OCI-LY1 (cell line): Measurements from ENCODE around the gene DSE.

ENCODE experiments used
- H2AFZ ChIP-seq: fragments of 200-600 bp; sonication (generic), shearing (Covaris generic); 2 replicates; pipeline ENCODE4 v1.6.0; 2014; ENCODE audit warnings: antibody characterized with exemption, mild to moderate bottlenecking, low read length
- H3F3A ChIP-seq: fragments of 200-600 bp; sonication (generic), shearing (Covaris generic); 2 replicates; pipeline ENCODE4 v1.6.0; 2014; ENCODE audit warnings: mild to moderate bottlenecking, antibody characterized with exemption, low read length, moderate library complexity; ENCODE audit not compliant: insufficient read depth
- H3K27ac ChIP-seq: fragments of 200-600 bp; sonication (generic); 2 replicates; pipeline ENCODE4 v1.5.1; 2014; ENCODE audit warnings: low read length, mixed run types, mild to moderate bottlenecking, low read depth; ENCODE audit not compliant: poor library complexity, severe bottlenecking
- H3K27me3 ChIP-seq: fragments of 200-600 bp; sonication (generic); 2 replicates; pipeline ENCODE4 v1.6.0; 2014; ENCODE audit warnings: antibody characterized with exemption, mild to moderate bottlenecking, low read length, moderate library complexity; ENCODE audit not compliant: insufficient read depth
- H3K36me3 ChIP-seq: fragments of 200-600 bp; sonication (generic); 2 replicates; pipeline ENCODE4 v1.6.1; 2014; ENCODE audit warnings: mild to moderate bottlenecking, antibody characterized with exemption, low read length, moderate library complexity, mixed read lengths; ENCODE audit not compliant: insufficient read depth
- H3K4me1 ChIP-seq: fragments of 200-600 bp; sonication (generic); 2 replicates; pipeline ENCODE4 v1.5.1; 2014; ENCODE audit warnings: mild to moderate bottlenecking, low read length, moderate library complexity; ENCODE audit not compliant: insufficient read depth, severe bottlenecking
- H3K4me2 ChIP-seq: fragments of 200-600 bp; sonication (generic), shearing (Covaris generic); 2 replicates; pipeline ENCODE4 v1.6.1; 2014; ENCODE audit warnings: low read length
- H3K4me3 ChIP-seq: fragments of 200-600 bp; sonication (generic); 2 replicates; pipeline ENCODE4 v1.5.1; 2014; ENCODE audit warnings: low read length, low read depth, mild to moderate bottlenecking, mixed read lengths; ENCODE audit not compliant: poor library complexity, severe bottlenecking
- H3K79me2 ChIP-seq: fragments of 200-600 bp; shearing (Covaris generic); 2 replicates; pipeline ENCODE4 v1.6.1; 2016; ENCODE audit warnings: mixed run types, low read length, mixed read lengths; ENCODE audit not compliant: insufficient read depth
- H3K9ac ChIP-seq: fragments of 200-600 bp; sonication (generic), shearing (Covaris generic); 2 replicates; pipeline ENCODE4 v1.6.1; 2014; ENCODE audit warnings: mild to moderate bottlenecking, low read length, mixed read lengths
- H3K9me2 ChIP-seq: fragments of 200-600 bp; sonication (generic), shearing (Covaris generic); 2 replicates; pipeline ENCODE4 v1.6.1; 2014; ENCODE audit warnings: low read depth, mild to moderate bottlenecking, low read length, mixed read lengths
- H3K9me3 ChIP-seq: fragments of 200-600 bp; shearing (Covaris generic); 2 replicates; pipeline ENCODE4 v1.6.1; 2014; ENCODE audit warnings: low read length, mixed read lengths
- H4K20me1 ChIP-seq: fragments of 200-600 bp; sonication (generic), shearing (Covaris generic); 2 replicates; pipeline ENCODE4 v1.6.0; 2016; ENCODE audit warnings: mild to moderate bottlenecking, low read length; ENCODE audit not compliant: insufficient read depth
- CTCF ChIP-seq: fragments of 200-600 bp; sonication (generic), shearing (Covaris generic); IDR thresholded peaks from 2 replicates; pipeline ENCODE4 v1.5.1; 2017; ENCODE audit warnings: mild to moderate bottlenecking, antibody characterized with exemption, low read length, moderate library complexity, mixed read lengths
- EZH2 ChIP-seq: fragments of 200-600 bp; sonication (generic), shearing (Covaris generic); IDR thresholded peaks from 2 replicates; pipeline ENCODE4 v1.8.0; 2017; ENCODE audit warnings: borderline replicate concordance, mixed run types, mild to moderate bottlenecking, antibody characterized with exemption, low read length, moderate library complexity, mixed read lengths

The DSE gene

DNA sequence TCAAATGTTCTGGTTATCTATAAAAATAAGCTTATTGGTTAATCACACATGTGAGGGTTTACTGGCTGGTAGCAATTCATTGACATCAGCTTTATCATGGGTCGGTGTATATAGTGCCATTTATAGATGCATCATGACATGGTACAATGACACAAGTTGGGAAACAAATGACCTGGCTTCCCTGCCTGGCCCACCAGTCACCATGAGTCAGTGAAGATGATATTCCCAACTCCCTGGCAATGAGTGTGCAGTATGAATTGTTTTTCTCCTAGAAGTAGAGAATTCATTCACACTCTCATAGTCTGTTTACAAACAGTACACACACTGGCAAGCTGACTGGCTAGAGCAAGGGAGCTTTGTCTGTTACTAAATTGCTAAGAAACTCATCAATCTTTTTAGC lies 53.3 kb downstream of the DSE start:
- Histone ChIP-seq H3K9me2 (no peaks in the 10 kb centered on the region), H3K4me2 (no peak overlapping the region), H2AFZ (no peak overlapping the region), H4K20me1 (no peaks in the 10 kb centered on the region), H3K9ac (no peak overlapping the region), H3K4me3 (no peak overlapping the region), H3K4me1 (no peaks in the 10 kb centered on the region), H3K9me3 (no peaks in the 10 kb centered on the region), H3F3A (no peaks in the 10 kb centered on the region), H3K36me3 (no peaks in the 10 kb centered on the region), H3K27ac (no peak overlapping the region), H3K79me2 (no peaks in the 10 kb centered on the region), H3K27me3 (no peaks in the 10 kb centered on the region)
- TF ChIP-seq EZH2 (no peak), CTCF (no peak)

DNA sequence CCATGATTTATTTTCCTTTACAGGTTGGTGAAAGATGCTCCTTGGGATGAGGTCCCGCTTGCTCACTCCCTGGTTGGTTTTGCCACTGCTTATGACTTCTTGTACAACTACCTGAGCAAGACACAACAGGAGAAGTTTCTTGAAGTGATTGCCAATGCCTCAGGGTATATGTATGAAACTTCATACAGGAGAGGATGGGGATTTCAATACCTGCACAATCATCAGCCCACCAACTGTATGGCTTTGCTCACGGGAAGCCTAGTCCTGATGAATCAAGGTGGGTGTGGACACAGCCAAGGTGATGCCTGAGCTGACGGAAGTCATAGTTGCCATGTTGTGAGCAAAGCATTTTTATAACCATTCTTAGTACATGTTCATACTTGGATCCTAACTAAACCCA lies 55.8 kb downstream of the DSE start:
- H3K36me3 ChIP-seq, result no peaks in the 10 kb centered on the region
- no peaks in the 10 kb centered on the region for H3K27me3 ChIP-seq
- H3K27ac ChIP-seq, result no peak overlapping the region
- no peak overlapping the region for H3K9ac ChIP-seq
- H3K79me2 ChIP-seq, result no peaks in the 10 kb centered on the region
- no peak overlapping the region for H3K4me2 ChIP-seq
- no peak overlapping the region for H3K4me3 ChIP-seq
- H4K20me1 ChIP-seq, result no peaks in the 10 kb centered on the region
- H3K9me2 ChIP-seq, result no peaks in the 10 kb centered on the region
- H3K9me3 ChIP-seq, result no peaks in the 10 kb centered on the region
- H3K4me1 ChIP-seq, result no peaks in the 10 kb centered on the region
- H3F3A ChIP-seq, result no peaks in the 10 kb centered on the region
- H2AFZ ChIP-seq, result no peak overlapping the region
- TF ChIP-seq EZH2, result no peak
- no peak for TF ChIP-seq CTCF

DNA sequence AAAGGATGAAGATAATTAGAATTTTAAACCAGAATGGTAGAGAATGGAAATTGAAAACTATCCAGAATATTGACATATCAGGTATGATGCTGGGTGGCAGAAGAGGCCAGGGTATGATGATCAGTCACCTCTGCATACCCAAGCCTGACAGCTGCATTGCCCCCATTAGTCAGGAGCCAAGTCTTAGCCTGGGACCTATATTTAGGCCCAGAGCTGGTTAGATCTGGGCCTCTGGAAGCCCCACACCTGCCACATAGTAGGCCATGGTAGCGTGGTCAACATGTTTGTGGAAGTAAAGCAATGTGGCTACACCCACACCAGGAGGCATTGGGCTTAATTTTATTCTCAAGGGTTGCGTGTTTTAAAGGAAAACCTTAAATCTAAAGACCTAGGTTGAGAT lies 58.4 kb downstream of the DSE start:
- H3K27ac ChIP-seq, result no peak overlapping the region
- H3K4me2 ChIP-seq, result no peak overlapping the region
- no peaks in the 10 kb centered on the region for H3K27me3 ChIP-seq
- no peak overlapping the region for H2AFZ ChIP-seq
- H3K9ac ChIP-seq, result no peak overlapping the region
- no peaks in the 10 kb centered on the region; the same call in 1 of the 2 replicates for H4K20me1 ChIP-seq
- no peaks in the 10 kb centered on the region for H3K9me2 ChIP-seq
- TF ChIP-seq CTCF (no peak), EZH2 (no peak)
- H3K36me3 ChIP-seq, result no peaks in the 10 kb centered on the region
- H3K4me1 ChIP-seq, result no peaks in the 10 kb centered on the region
- no peaks in the 10 kb centered on the region for H3F3A ChIP-seq
- no peaks in the 10 kb centered on the region for H3K9me3 ChIP-seq
- H3K79me2 ChIP-seq, result no peaks in the 10 kb centered on the region
- H3K4me3 ChIP-seq, result no peak overlapping the region
